ENCODE measurements around the gene RAB10.
A peak's percentile ranks its signal among the peaks of the same experiment; 100 is the strongest.
"Not testable (repeated sequence)": the region's sequence is repeated elsewhere in the genome, so short reads cannot be mapped to it uniquely, and the experiment has no call there.

Gene RAB10

DNA sequence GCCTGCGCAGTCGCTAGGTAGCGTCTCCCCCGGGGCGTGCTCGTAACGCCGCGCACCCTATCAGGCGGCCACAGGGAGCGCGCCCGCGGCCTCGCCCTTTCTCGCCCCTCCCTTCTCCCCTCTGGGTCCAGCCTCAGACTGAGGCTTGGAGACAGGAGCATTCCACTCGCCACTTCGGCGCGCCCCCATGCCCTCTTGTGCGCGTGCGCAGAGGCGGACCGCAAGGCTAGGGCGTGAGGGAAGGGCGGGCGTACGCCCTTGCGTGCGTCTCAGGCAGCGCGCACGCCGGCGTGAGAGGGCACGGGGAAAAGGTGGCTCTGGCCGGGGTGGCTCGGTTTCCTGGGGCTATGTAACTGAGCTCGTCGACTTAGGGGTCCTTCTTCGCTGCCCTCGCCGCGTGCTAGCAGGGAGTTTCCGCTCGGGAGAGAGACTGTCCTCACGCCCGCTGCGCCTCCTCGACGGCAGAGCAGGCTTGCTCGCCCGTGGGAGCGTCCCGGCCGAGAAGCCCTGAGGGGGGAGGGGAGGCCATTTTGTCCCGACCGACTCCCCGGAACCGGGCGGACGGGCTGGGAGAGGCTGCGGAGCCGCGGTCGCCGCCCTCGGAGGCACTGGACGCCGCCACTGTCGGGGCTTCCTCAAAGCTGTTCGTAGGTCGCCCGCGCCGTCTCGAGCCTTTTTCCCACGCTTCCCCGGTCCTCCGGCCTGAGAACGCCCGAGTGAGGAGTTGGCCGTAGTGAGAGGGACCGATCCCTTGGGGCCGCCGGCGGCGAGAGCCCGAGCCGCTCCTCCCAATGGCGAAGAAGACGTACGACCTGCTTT lies at the start of gene RAB10:
Gene RAB10, plus strand, starts transcription at position 267 of the 819 bp plus-strand sequence. Its CDS starts 525 bp downstream, at position 792.
- DNase-seq = peak; percentile 97

DNA sequence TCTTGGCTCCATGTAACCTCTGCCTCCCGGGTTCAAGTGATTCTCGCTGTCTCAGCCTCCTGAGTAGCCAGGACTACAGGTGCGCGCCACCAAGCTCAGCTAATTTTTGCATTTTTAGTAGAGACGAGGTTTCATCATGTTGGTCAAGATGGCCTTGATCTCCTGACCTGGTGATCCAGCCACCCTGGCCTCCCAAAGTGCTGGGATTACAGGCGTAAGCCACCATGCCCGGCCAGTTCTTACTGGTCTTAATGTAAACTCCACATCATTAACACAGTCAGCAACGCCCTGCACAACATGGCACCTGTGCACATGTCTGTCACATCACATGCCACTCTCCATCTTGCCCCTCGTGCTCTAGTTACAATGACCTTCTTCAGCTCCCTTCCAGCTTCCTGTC lies 45.8 kb upstream of the RAB10 start:
- no peak for DNase-seq

DNA sequence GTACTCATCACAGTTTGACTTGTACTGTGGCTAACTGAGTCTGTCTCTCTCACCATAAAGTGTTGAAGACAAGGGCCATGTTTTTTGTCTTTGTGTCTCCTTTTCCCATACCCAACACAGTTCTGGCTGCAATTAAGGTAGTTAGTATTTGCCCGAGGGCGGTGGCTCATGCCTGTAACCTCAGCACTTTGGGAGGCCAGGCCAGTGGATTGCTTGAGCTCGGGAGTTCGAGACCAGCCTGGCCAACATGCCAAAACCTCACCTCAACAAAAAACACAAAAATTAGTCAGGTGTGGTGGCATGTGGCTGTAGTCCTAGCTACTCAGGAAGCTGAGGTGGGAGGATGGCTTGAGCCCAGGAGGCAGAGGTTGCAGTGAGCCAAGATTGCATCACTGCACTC lies 44.7 kb upstream of the RAB10 start:
- DNase-seq = no peak

DNA sequence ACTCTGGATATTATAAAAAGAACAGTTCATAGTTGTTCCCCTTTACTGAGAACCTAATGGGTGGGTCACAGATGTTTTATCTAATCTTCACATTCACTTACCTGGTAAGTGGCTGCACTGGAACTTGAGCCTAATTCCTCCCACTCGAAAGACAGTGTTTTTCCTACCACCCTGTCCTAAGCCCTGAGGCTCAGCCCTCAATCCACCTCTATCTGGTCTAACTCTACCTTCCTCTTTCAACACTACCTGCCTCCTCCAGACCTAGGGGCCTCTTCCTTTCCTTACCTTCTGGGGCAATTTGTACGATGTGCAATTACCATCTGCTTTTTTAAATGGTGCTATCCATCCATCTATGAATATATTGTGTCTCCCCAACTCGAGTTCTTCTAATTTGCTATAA lies 41.9 kb upstream of the RAB10 start:
- DNase-seq = no peak

DNA sequence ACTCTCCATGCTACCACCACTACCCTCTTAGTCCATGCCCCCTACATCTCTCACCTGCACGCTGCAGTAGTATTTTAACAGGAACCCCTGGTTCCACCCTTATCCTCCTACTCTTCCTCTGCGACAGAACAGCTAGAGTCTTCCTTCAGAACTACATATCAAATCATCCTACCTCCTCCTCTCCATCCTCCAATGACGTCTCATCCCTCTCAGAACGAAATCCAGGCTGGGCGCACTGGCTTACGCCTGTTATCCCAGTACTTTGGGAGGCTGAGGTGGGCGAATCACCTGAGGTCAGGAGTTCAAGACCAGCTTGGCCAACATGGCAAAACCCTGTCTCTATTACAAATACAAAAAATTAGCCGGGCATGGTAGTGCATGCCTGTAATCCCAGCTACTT lies 41.3 kb upstream of the RAB10 start:
- DNase-seq = no peak

DNA sequence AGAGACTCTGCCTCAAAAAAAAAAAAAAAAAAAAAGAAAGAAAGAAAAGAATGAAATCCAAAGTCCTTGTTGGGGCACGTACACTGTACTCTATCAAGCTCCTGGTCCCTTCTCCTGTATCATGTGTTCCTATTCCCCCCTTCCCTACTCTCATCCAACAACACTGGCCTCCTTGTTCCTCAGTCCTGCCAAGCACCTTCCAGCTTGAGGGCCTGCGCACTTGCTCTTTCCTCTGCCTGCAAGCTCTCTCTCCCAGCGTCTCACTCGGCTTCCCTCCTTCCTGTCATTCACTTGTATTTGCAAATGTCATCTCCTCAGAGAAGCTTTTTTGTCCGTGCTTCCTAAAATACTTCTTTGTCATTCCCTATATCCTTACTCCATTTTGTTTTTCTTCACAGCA lies 40.8 kb upstream of the RAB10 start:
- DNase-seq = no peak

DNA sequence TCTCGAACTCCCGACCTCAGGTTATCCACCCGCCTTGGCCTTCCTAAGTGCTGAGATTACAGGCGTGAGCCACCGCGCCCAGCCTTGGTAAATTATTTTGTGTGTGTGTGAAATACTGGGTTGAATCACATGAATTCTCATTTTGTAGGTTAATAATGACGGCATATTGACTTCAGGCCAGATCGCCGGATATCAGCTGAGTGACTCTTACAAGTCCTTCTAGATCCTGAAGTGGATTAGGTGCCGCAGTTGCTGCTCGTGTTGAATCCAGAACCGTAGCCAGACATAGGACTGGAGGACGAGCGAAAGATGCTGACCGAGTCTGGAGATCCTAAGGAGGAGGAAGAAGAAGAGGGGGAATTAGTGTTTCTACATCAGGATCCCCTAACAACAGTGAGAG lies 39.4 kb upstream of the RAB10 start:
- DNase-seq = no peak

GRCh38 chr2:25996844-25997243 lies 37.0 kb upstream of the RAB10 start:
- DNase-seq = no peak

DNA sequence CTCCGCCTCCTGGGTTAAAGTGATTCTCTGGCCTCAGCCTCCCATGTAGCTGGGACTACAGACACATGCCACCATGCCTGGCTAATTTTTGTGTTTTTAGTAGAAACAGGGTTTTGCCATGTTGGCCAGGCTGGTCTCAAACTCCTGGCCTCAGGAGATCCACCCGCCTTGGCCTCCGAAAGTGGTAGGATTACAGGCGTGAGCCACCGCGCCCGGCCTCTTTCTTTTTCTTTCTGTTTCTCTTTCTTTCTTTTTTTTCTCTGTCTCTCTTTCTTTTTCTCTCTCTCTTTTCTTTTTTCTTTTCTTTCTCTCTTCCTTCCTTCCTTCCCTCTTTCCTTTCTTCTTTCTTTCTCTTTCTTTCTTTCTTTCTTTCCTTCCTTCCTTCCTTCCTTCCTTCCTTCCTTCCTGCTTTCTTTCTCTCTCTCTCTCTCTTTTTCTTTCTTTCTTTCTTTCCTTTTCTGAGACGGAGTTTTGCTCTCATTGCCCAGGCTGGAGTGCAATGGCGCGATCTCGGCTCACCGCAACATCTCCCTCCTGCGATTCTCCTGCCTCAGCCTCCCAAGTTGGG lies 35.0 kb upstream of the RAB10 start:
- DNase-seq = not testable (repeated sequence)

- not testable (repeated sequence) for DNase-seq
Measured at GRCh38 chr2:25999406-25999805, 34.5 kb upstream of the RAB10 start.

DNA sequence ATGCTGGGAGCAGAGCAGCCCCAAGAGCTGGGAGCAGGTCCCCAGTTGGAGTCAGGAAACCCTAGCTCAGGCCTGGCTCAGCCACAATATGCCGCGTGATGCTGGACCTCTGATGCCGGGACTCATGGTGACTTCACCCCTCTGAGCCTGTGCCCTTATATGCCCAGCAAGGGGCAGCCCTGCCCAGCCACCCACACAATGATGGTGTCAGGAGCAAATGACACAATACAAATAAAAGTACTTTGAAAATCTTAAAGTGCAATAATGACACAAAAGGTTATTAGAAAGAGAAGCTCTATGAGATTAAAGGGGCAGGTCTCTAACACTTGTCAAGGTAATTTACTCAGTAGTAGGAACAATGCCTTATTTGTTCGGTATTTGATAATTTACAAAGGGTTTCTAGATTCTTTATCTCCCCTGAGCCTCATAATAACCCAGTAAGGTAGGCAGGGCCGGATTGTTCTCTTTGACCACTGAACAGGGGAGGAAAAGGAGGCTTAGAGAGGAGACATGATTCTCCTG lies 33.3 kb upstream of the RAB10 start:
- DNase-seq = no peak

GRCh38 chr2:26001743-26002351 lies 32.0 kb upstream of the RAB10 start:
- peak; percentile 89 for DNase-seq

DNA sequence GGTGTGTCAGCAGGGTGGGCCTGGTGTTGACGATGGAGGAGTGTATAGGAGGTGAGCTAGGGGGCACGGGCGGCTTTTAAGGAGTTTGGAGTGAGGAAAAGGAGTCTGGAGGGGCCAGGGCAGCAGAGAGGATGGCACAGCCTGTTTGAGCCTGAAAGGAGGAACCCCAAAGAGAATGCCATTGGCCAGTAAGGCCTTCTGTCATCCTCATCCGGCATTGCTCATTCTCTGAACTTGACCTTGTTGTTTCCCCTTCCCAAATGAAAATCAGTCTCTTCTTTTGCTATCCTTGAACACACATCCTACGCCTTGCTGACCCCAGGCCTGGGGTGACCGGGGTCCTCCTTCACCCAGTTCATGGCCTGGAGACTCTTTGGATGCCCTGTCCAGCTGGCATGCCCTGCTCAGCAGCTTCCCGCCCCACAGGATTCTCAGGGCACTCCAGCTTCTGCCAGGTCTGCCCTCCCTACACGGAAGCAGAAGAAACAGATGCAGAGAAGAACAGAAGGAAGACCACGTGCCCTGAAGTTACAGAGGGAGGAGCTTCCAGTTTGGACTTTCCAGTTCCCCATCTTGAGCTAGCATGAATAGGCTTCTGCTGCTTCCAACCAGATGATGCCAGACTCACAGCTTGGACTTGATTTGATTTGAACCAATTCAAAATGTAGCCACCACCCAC lies 31.1 kb upstream of the RAB10 start:
- DNase-seq = no peak

- DNase-seq = no peak
Measured at GRCh38 chr2:26008095-26008494, 25.8 kb upstream of the RAB10 start.

GRCh38 chr2:26008851-26009566 lies 24.9 kb upstream of the RAB10 start:
- DNase-seq = no peak

DNA sequence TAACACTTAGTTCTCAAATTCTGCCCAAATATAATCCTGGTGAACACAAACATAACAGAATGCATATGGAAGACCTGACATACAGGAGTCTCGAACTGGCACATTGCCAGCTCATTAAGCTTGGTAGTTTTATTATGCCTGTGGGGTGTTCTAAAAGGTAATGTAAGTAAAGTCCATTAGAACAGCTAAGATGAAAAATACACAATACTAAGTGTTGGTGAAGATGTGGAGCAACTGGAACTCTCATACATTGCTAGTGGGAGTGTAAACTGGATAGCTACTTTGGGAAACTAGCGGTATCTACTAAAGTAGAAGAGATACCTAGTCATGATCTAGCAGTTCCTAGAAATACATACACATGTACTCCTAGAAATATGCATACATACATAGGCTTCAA lies 24.3 kb upstream of the RAB10 start:
- no peak for DNase-seq

GRCh38 chr2:26010943-26011342 lies 22.9 kb upstream of the RAB10 start:
- no peak for DNase-seq

- no peak for DNase-seq
Measured at GRCh38 chr2:26011609-26011989, 22.3 kb upstream of the RAB10 start.

- no peak for DNase-seq
Measured at GRCh38 chr2:26011990-26012856, 21.7 kb upstream of the RAB10 start.

GRCh38 chr2:26013668-26014067 lies 20.2 kb upstream of the RAB10 start:
- no peak for DNase-seq

GRCh38 chr2:26016012-26016705 lies 17.7 kb upstream of the RAB10 start:
- no peak for DNase-seq
